OCI-LY7 (cell line): ENCODE results near the gene PALLD. TPM values are rescaled to one million over a fixed set of nuclear protein-coding genes. Genes with fewer than 3 reads are reported as not detected.

ENCODE experiments used
- BruUV-seq: library from RNA; stranded (reverse); fragments of 400-500 nt; replicated peaks from 2 replicates; lab custom pipeline; 2021; lab: Mats Ljungman, UMichigan
- CTCF ChIA-PET: fragments of 300-600 bp; sonication (Branson Sonifier 250); formaldehyde crosslinking; loops from one replicate; lab custom pipeline; 2022; ENCODE audit warnings: antibody characterized with exemption; ENCODE audit not compliant: unreplicated experiment; lab: Charles Lee
- POLR2A ChIA-PET: fragments of 300-600 bp; sonication (Branson Sonifier 250); formaldehyde crosslinking; loops from one replicate; lab custom pipeline; 2022; ENCODE audit warnings: antibody characterized with exemption; lab: Charles Lee
- DNase-seq: peaks from one replicate; pipeline ENCODE4 v3.0.0-alpha.2; 2015; ENCODE audit warnings: low spot score
- H2AFZ ChIP-seq: fragments of 200-600 bp; sonication (generic), shearing (Covaris generic); 2 replicates; pipeline ENCODE4 v1.6.1; 2014; ENCODE audit warnings: mild to moderate bottlenecking, antibody characterized with exemption, low read length, moderate library complexity
- H3K27ac ChIP-seq: fragments of 200-600 bp; sonication (generic); 2 replicates; pipeline ENCODE4 v1.5.1; 2014; ENCODE audit warnings: mixed run types, low read depth, mild to moderate bottlenecking, moderate library complexity, low read length, inconsistent platforms; ENCODE audit not compliant: poor library complexity, severe bottlenecking
- H3K36me3 ChIP-seq: fragments of 200-600 bp; sonication (generic); 2 replicates; pipeline ENCODE4 v1.6.1; 2014; ENCODE audit warnings: mild to moderate bottlenecking, antibody characterized with exemption, low read length, moderate library complexity, mixed read lengths; ENCODE audit not compliant: insufficient read depth
- H3K4me1 ChIP-seq: fragments of 200-600 bp; sonication (generic); 2 replicates; pipeline ENCODE4 v1.5.1; 2014; ENCODE audit warnings: mild to moderate bottlenecking, low read length; ENCODE audit not compliant: insufficient read depth, poor library complexity, severe bottlenecking
- H3K4me2 ChIP-seq: fragments of 200-600 bp; sonication (generic); 2 replicates; pipeline ENCODE4 v1.6.1; 2014; ENCODE audit warnings: mild to moderate bottlenecking, low read length
- H3K4me3 ChIP-seq: fragments of 200-600 bp; sonication (generic); 2 replicates; pipeline ENCODE4 v1.5.1; 2014; ENCODE audit warnings: mild to moderate bottlenecking, low read depth, low read length; ENCODE audit not compliant: poor library complexity, severe bottlenecking
- H3K79me2 ChIP-seq: fragments of 200-600 bp; sonication (generic); 2 replicates; pipeline ENCODE4 v1.6.1; 2016; ENCODE audit warnings: low read depth, mild to moderate bottlenecking, low read length, moderate library complexity, mixed read lengths; ENCODE audit not compliant: insufficient read depth
- H3K9me2 ChIP-seq: fragments of 200-600 bp; sonication (generic); 2 replicates; pipeline ENCODE4 v1.6.1; 2016; ENCODE audit warnings: mild to moderate bottlenecking, low read length, mixed read lengths; ENCODE audit not compliant: insufficient read depth
- H3K9me3 ChIP-seq: fragments of 200-600 bp; sonication (generic); 2 replicates; pipeline ENCODE4 v1.6.1; 2014; ENCODE audit warnings: mild to moderate bottlenecking, mixed run types, low read length, mixed read lengths
- H4K20me1 ChIP-seq: fragments of 200-600 bp; sonication (generic); 2 replicates; pipeline ENCODE4 v1.6.1; 2014; ENCODE audit warnings: mild to moderate bottlenecking, antibody characterized with exemption, low read length, moderate library complexity, mixed read lengths; ENCODE audit not compliant: insufficient read depth
- CTCF ChIP-seq: fragments of 200-600 bp; sonication (generic); conservative IDR thresholded peaks from 2 replicates; pipeline ENCODE4 v1.5.1; 2014; ENCODE audit warnings: mild to moderate bottlenecking, antibody characterized with exemption, low read length, moderate library complexity, mixed read lengths
- EZH2phosphoT487 ChIP-seq: fragments of 200-600 bp; sonication (generic); IDR thresholded peaks from 2 replicates; pipeline ENCODE4 v1.6.1; 2018; ENCODE audit warnings: low read depth, borderline replicate concordance, mild to moderate bottlenecking, mixed run types, antibody characterized with exemption, low read length, moderate library complexity, mixed read lengths
- intact Hi-C: fragments of 100-400 bp; cut with micrococcal nuclease; formaldehyde crosslinking; loops from one replicate; pipeline ENCODE4 v1.10.0; 2022; ENCODE audit not compliant: unreplicated experiment
- total RNA-seq, 2 experiments: library from RNA; depleted of rRNA in 1 of 2; stranded (reverse); fragments of >200 nt in 1 of 2; shearing (Covaris generic) in 1 of 2; gene quantifications; 2 replicates each; pipeline ENCODE4 v1.2.3, GENCODE V29; 2014 to 2022

The PALLD gene
- total RNA-seq, 2 experiments from 2014 or later = 0.73 to 2.8 TPM

GRCh38 chr4:168863719-168864647, 367.1 kb downstream of the PALLD start:
- Histone ChIP-seq H2AFZ (no peak overlapping the region), H3K9me2 (no peaks in the 10 kb centered on the region), H3K79me2 (no peaks in the 10 kb centered on the region), H3K4me2 (no peak overlapping the region), H3K4me3 (no peak overlapping the region), H3K36me3 (no peaks in the 10 kb centered on the region), H4K20me1 (no peaks in the 10 kb centered on the region), H3K27ac (no peak overlapping the region), H3K4me1 (no peaks in the 10 kb centered on the region), H3K9me3 (no peaks in the 10 kb centered on the region)
- intact Hi-C loops = no loop called here
- no TSS peak for BruUV-seq
- no peak for DNase-seq
- ChIA-PET POLR2A (interaction anchor here (0.6 to 1.0 kb wide), 2 partner anchors 11 to 76 kb away, joined by 3 read pairs; no protein-coding TSS in a partner anchor), CTCF (no interaction called here)
- no peak for TF ChIP-seq CTCF
- no peak for TF ChIP-seq EZH2phosphoT487

GRCh38 chr4:168864821-168865541, 368.1 kb downstream of the PALLD start:
- Histone ChIP-seq H3K27ac (no peak overlapping the region), H3K4me2 (no peak overlapping the region), H3K4me3 (no peak overlapping the region), H3K36me3 (no peaks in the 10 kb centered on the region), H4K20me1 (no peaks in the 10 kb centered on the region), H3K9me3 (no peaks in the 10 kb centered on the region), H3K9me2 (no peaks in the 10 kb centered on the region), H3K79me2 (no peaks in the 10 kb centered on the region), H2AFZ (no peak overlapping the region), H3K4me1 (no peaks in the 10 kb centered on the region)
- POLR2A ChIA-PET = interaction anchor here (0.6 to 1.0 kb wide), 2 partner anchors 12 to 77 kb away, joined by 3 read pairs; no protein-coding TSS in a partner anchor
- TF ChIP-seq CTCF (peak; percentile 37), EZH2phosphoT487 (no peak)
- CTCF ChIA-PET = no interaction called here
- intact Hi-C loops = no loop called here
- BruUV-seq = no TSS peak
- no peak for DNase-seq
